ENCODE data around the gene DSTN. TPM values are rescaled to one million over a fixed set of nuclear protein-coding genes. Genes with fewer than 3 reads are reported as not detected.

DSTN gene
- total RNA-seq, 1 experiment from 2014 or later: 202 TPM

- H3K4me2 ChIP-seq (ENCODE audit: low read length): no peak overlapping the region
- ChIA-PET RAD21 (ENCODE audit: low non-redundant PET in 1 of 2, low total read pairs in 2 of 2, uncharacterized antibody in 2 of 2, unreplicated experiment in 2 of 2) (no interaction called here), POLR2A (no interaction called here), CTCF (interaction anchor here (0.8 to 1.8 kb wide), 8 partner anchors 9 to 285 kb away, joined by 3 to 9 read pairs (median 4); partner anchors contain the start of gene RRBP1)
- peaks cover 80% of the 10 kb centered on the region for H3K79me2 ChIP-seq (ENCODE audit: insufficient read depth, low read length)
- no peaks in the 10 kb centered on the region for H3K9me2 ChIP-seq (ENCODE audit: insufficient read depth)
- no peak overlapping the region for H3K4me3 ChIP-seq (replicated peaks in 1 of 2; ENCODE audit: low read depth in 1 of 2, low read length in 2 of 2)
- peaks cover 8 to 10% of the 10 kb centered on the region in 2 experiments; a peak in 1 of 4 replicates for H3K9me3 ChIP-seq (ENCODE audit: control insufficient read depth in 1 of 2, insufficient read depth in 1 of 2, low read depth in 1 of 2, low read length in 2 of 2)
- DNase-seq (ENCODE audit: low read depth, low spot score) (no peak), ATAC-seq (no peak)
- no peaks in the 10 kb centered on the region; the same call in 1 of the 2 replicates for H4K20me1 ChIP-seq (ENCODE audit: insufficient read depth)
- no peak overlapping the region for H3K9ac ChIP-seq (ENCODE audit: low read length)
- BruUV-seq (replicated peaks): no TSS peak
- no peak overlapping the region for H3K27ac ChIP-seq (ENCODE audit: low read depth, low read length)
- TF ChIP-seq SIN3A (IDR thresholded peaks at IDR 0.05; ENCODE audit: low read depth): no peak
- TF ChIP-seq REST (IDR thresholded peaks at IDR 0.05; ENCODE audit: low read depth): no peak
- TF ChIP-seq ZFX (IDR thresholded peaks at IDR 0.05): no peak
- no peak for TF ChIP-seq POLR2A (IDR thresholded peaks at IDR 0.05; ENCODE audit: borderline replicate concordance, extremely low read depth, insufficient read depth, insufficient read length)
- no peak for TF ChIP-seq ELF1 (IDR thresholded peaks at IDR 0.05; ENCODE audit: borderline replicate concordance, low read depth)
- no peak for TF ChIP-seq TCF7L2 (IDR thresholded peaks at IDR 0.05; ENCODE audit: borderline replicate concordance, extremely low read depth, insufficient read depth, insufficient read length)
- H3K36me3 ChIP-seq (ENCODE audit: control insufficient read depth in 1 of 2, insufficient read depth in 2 of 2, low read length in 2 of 2): peaks cover 16 to 27% of the 10 kb centered on the region in 2 experiments
- H3K4me1 ChIP-seq (ENCODE audit: control insufficient read depth in 1 of 2, insufficient read depth in 2 of 2, low read length in 2 of 2): peaks cover 0 to 18% of the 10 kb centered on the region in 2 experiments; a peak in 2 of 4 replicates
- H2AFZ ChIP-seq (ENCODE audit: low read depth, low read length, poor library complexity, severe bottlenecking): no peak overlapping the region
- intact Hi-C loops (cut with micrococcal nuclease): loop anchor here (2.0 kb wide), 1 partner anchor 245 kb away; no protein-coding TSS in a partner anchor
- H3K27me3 ChIP-seq (ENCODE audit: insufficient read depth, low read length): no peaks in the 10 kb centered on the region
Measured at GRCh38 chr20:17653835-17654648, 84.2 kb downstream of the DSTN start.
